Fibroblast of lung (primary cell): ENCODE measurements around the gene PRSS22. TPM values are rescaled to one million over a fixed set of nuclear protein-coding genes. Genes with fewer than 3 reads are reported as not detected.

Experiments used
- DNase-seq, 2 donors: peaks; one replicate each; pipeline versions ENCODE4 v3.0.0 to v3.0.0-alpha.2; 2010; ENCODE audit warnings: low read depth in 2 of 2
- H2AFZ ChIP-seq: 2 replicates; pipeline ENCODE4 v1.5.1; 2012; ENCODE audit warnings: low read length, control low read depth, inconsistent platforms
- H3K27ac ChIP-seq: 2 replicates; pipeline ENCODE4 v1.5.1; 2011; ENCODE audit warnings: low read length, control low read depth; ENCODE audit not compliant: insufficient read depth
- H3K27me3 ChIP-seq: 2 replicates; pipeline ENCODE4 v1.5.1; 2011; ENCODE audit warnings: mild to moderate bottlenecking, low read length; ENCODE audit not compliant: control insufficient read depth, insufficient read depth
- H3K36me3 ChIP-seq: 2 replicates; pipeline ENCODE4 v1.5.1; 2011; ENCODE audit warnings: low read length; ENCODE audit not compliant: control insufficient read depth, insufficient read depth
- H3K4me1 ChIP-seq: 2 replicates; pipeline ENCODE4 v1.5.1; 2011; ENCODE audit warnings: low read length; ENCODE audit not compliant: control insufficient read depth, insufficient read depth; ENCODE audit errors: extremely low read depth
- H3K4me2 ChIP-seq: 2 replicates; pipeline ENCODE4 v1.5.1; 2011; ENCODE audit warnings: low read length, control low read depth; ENCODE audit not compliant: insufficient read depth; ENCODE audit errors: extremely low read depth
- H3K4me3 ChIP-seq, 4 experiments: fragments of 200-600 bp in 1 of 4; sonication (generic) in 1 of 4; replicated peaks in 1 of 4; 2 replicates each; pipeline ENCODE4 v1.5.1; 2011 to 2016; ENCODE audit warnings: low read length in 4 of 4, low read depth in 3 of 4, mild to moderate bottlenecking in 3 of 4, control low read depth in 2 of 4, inconsistent platforms in 1 of 4, mixed read lengths in 1 of 4; ENCODE audit not compliant: insufficient read depth in 1 of 4; ENCODE audit errors: control extremely low read depth in 1 of 4
- H3K79me2 ChIP-seq: 2 replicates; pipeline ENCODE4 v1.5.1; 2012; ENCODE audit warnings: mild to moderate bottlenecking, low read length, inconsistent platforms; ENCODE audit not compliant: control insufficient read depth, insufficient read depth
- H3K9ac ChIP-seq: 2 replicates; pipeline ENCODE4 v1.5.1; 2011; ENCODE audit warnings: mild to moderate bottlenecking, low read length, control low read depth; ENCODE audit not compliant: insufficient read depth
- H3K9me3 ChIP-seq: 2 replicates; pipeline ENCODE4 v1.5.1; 2012; ENCODE audit warnings: low read depth, low read length; ENCODE audit not compliant: control insufficient read depth, insufficient read depth
- H4K20me1 ChIP-seq: 2 replicates; pipeline ENCODE4 v1.5.1; 2011; ENCODE audit warnings: low read length; ENCODE audit not compliant: control insufficient read depth, insufficient read depth; ENCODE audit errors: extremely low read depth
- CTCF ChIP-seq, 2 donors: IDR thresholded peaks in 1 of 2; conservative IDR thresholded peaks in 1 of 2; 1 replicate in 1 of 2; 2 replicates in 1 of 2; pipeline ENCODE4 v1.5.1; 2011 to 2012; ENCODE audit warnings: low read length in 2 of 2, control low read depth in 1 of 2, inconsistent platforms in 1 of 2, low read depth in 1 of 2, mild to moderate bottlenecking in 1 of 2
- EZH2 ChIP-seq: IDR thresholded peaks from 2 replicates; pipeline ENCODE4 v1.5.1; 2012; ENCODE audit warnings: low read length, control low read depth, mild to moderate bottlenecking; ENCODE audit errors: missing control alignments
- polyA plus RNA-seq, 2 donors: library from polyadenylated mRNA; depleted of rRNA in 1 of 2; stranded (reverse) in 1 of 2; unstranded in 1 of 2; fragments of >200 nt; gene quantifications; 2 replicates each; pipeline ENCODE4 v1.2.1, GENCODE V29; 2011 to 2012; ENCODE audit warnings: missing spikeins in 1 of 2
- total RNA-seq: library from RNA; depleted of rRNA; stranded (reverse); fragments of >200 nt; gene quantifications from 2 replicates; pipeline ENCODE4 v1.2.1, GENCODE V29; 2014

Gene PRSS22
- total and polyA plus RNA-seq, 2 donors (not counting 1 experiment from before 2014, with no cell fraction given), result 0.17 TPM; not detected in 1

- no peak overlapping the region for H2AFZ ChIP-seq
- H3K79me2 ChIP-seq, result no peaks in the 10 kb centered on the region
- H3K9ac ChIP-seq, result peak overlapping the region; percentile 71
These were observed 47.4 kb upstream of the PRSS22 start for GRCh38 chr16:2905241-2905987.

GRCh38 chr16:2904922-2905240 lies 46.9 kb upstream of the PRSS22 start:
- no peak overlapping the region for H2AFZ ChIP-seq
- DNase-seq, result no peak
- peak overlapping the region; percentile 74 to 78 (median 76) for H3K4me3 ChIP-seq
- H3K4me2 ChIP-seq, result peak overlapping the region; percentile 96
- H3K9ac ChIP-seq, result peak overlapping the region; percentile 71
- H3K27me3 ChIP-seq, result no peaks in the 10 kb centered on the region
- no peaks in the 10 kb centered on the region for H3K79me2 ChIP-seq
- H4K20me1 ChIP-seq, result no peaks in the 10 kb centered on the region
- peak overlapping the region; percentile 79 for H3K27ac ChIP-seq
- no peak for TF ChIP-seq EZH2
- TF ChIP-seq CTCF (conservative IDR thresholded peaks at IDR 0.05 in 1 of 2, IDR thresholded peaks at IDR 0.05 in 1 of 2; ENCODE audit: low read depth in 1 of 2, low read length in 2 of 2), result no peak
- H3K4me1 ChIP-seq, result peaks cover 6% of the 10 kb centered on the region
- H3K36me3 ChIP-seq, result no peaks in the 10 kb centered on the region
- no peaks in the 10 kb centered on the region for H3K9me3 ChIP-seq

More at GRCh38 chr16:2905241-2905987, 47.4 kb upstream of the PRSS22 start:
- Histone ChIP-seq H3K9me3 (no peaks in the 10 kb centered on the region), H3K27ac (peak overlapping the region; percentile 79), H3K4me3 (peak overlapping the region; percentile 74 to 78 (median 76)), H3K4me2 (peak overlapping the region; percentile 96), H3K36me3 (no peaks in the 10 kb centered on the region), H3K27me3 (no peaks in the 10 kb centered on the region), H4K20me1 (no peaks in the 10 kb centered on the region), H3K4me1 (peaks cover 6% of the 10 kb centered on the region)
- peak; percentile 99 to 100 for DNase-seq
- no peak for TF ChIP-seq EZH2
- TF ChIP-seq CTCF (conservative IDR thresholded peaks at IDR 0.05 in 1 of 2, IDR thresholded peaks at IDR 0.05 in 1 of 2; ENCODE audit: low read depth in 1 of 2, low read length in 2 of 2), result no peak

- peak; percentile 78 to 84 for DNase-seq
- Histone ChIP-seq H3K27me3 (no peaks in the 10 kb centered on the region), H3K36me3 (no peaks in the 10 kb centered on the region), H3K4me1 (peaks cover 6% of the 10 kb centered on the region), H4K20me1 (no peaks in the 10 kb centered on the region), H3K9ac (peak overlapping the region; percentile 71), H3K79me2 (no peaks in the 10 kb centered on the region), H2AFZ (peak overlapping the region; percentile 60), H3K4me3 (peak overlapping the region; percentile 74 to 78 (median 76)), H3K27ac (peak overlapping the region; percentile 79), H3K9me3 (no peaks in the 10 kb centered on the region), H3K4me2 (peak overlapping the region; percentile 96)
- no peak for TF ChIP-seq EZH2
- peak; percentile 60 to 78 for TF ChIP-seq CTCF (conservative IDR thresholded peaks at IDR 0.05 in 1 of 2, IDR thresholded peaks at IDR 0.05 in 1 of 2; ENCODE audit: low read depth in 1 of 2, low read length in 2 of 2)
These were observed 46.3 kb upstream of the PRSS22 start for GRCh38 chr16:2904100-2904921.
